T-helper 22 cell (primary cell): ENCODE results near the gene OR2F1.

Experiments
- DNase-seq: peaks from one replicate; pipeline ENCODE4 v3.0.0-alpha.2; 2020; ENCODE audit warnings: low read depth

OR2F1 gene

GRCh38 chr7:143954135-143954534, 509 bp upstream of the OR2F1 start:
- no peak for DNase-seq

DNA sequence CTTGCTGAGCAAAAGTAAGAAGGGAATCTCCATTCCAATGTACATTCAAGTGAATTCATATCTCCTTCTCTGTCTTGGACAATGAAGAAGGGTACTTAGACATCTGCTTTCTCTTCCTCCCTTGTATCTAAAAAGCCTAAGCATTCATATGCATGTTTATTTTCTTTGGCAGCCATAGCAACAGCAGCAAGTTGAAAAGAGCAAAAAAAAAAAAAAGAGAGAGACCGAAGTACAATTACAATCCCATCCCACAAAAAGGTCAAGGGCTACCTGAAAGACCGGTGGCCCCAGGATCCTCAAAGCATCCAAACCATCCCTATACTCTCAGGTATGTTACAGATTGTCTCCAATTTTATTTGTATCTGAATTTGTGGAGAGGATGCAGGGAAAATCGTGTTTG, 4.1 kb downstream of the OR2F1 start:
- DNase-seq, result no peak

- DNase-seq, result no peak
Measured at GRCh38 chr7:143960813-143961610, 6.4 kb downstream of the OR2F1 start.

DNA sequence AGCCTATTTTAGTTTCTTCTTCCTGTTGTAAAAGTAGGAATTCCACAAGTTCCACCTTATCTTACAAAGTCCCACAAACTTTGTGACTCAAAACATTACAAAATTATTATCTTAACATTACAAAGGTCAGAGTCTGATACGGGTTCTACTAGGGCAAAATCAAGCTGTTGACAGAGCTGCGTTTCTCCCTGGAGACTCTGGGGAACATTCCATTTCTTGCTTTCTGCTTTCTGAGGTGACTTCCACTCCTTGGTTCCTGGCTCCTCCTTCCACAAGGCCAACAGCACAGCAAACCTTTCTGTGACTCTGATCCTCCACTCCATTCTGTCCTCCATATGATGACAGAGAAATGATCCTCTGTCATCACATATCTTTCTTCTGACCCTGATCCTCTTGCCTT, 10.6 kb downstream of the OR2F1 start:
- no peak for DNase-seq

- DNase-seq, result no peak
Measured at GRCh38 chr7:143967398-143967797, 12.8 kb downstream of the OR2F1 start.

- no peak for DNase-seq
Measured at GRCh38 chr7:143973870-143974416, 19.3 kb downstream of the OR2F1 start.

DNA sequence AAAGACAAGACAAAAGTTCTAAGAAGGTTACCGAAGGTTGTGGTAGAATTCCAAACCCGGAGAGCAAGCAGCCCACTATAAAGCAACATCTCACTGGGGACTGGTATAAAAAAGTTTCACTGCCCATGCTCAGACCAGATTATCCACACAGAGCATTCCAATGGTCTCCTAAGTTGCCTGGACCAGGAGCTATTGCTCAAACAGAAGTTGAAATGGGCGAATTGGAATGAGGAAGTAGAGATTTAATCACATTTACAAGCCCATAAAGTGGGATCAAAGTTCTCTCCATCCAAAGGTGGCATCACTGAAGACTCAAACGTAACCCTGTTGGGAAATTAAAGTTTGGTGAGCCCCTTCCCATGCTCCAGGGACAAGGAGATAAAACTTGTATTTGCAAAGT, 19.8 kb downstream of the OR2F1 start:
- DNase-seq, result no peak

- DNase-seq, result no peak
Measured at GRCh38 chr7:143975617-143976016, 21.0 kb downstream of the OR2F1 start.

- DNase-seq, result no peak
Measured at GRCh38 chr7:143978585-143978984, 23.9 kb downstream of the OR2F1 start.

DNA sequence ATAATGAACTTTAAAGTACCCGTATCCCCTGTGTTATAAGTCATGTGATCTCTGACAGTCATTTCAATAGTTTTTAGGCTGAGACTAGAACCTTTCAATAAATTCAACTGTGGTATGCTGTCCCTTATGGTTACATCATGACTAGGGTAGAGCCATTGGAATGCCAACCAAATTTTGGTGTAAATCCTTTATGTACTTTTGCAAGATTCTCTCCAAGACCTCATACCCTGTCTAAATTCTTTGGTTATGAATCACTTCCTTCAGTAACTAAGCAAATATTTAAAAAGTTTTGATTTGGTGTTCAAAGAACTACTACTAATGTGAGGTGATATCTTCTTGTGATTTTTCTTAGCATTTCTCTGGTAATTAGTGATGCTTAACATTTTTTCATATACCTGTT, 24.7 kb downstream of the OR2F1 start:
- no peak for DNase-seq

GRCh38 chr7:143979998-143980397, 25.4 kb downstream of the OR2F1 start:
- DNase-seq, result no peak

DNA sequence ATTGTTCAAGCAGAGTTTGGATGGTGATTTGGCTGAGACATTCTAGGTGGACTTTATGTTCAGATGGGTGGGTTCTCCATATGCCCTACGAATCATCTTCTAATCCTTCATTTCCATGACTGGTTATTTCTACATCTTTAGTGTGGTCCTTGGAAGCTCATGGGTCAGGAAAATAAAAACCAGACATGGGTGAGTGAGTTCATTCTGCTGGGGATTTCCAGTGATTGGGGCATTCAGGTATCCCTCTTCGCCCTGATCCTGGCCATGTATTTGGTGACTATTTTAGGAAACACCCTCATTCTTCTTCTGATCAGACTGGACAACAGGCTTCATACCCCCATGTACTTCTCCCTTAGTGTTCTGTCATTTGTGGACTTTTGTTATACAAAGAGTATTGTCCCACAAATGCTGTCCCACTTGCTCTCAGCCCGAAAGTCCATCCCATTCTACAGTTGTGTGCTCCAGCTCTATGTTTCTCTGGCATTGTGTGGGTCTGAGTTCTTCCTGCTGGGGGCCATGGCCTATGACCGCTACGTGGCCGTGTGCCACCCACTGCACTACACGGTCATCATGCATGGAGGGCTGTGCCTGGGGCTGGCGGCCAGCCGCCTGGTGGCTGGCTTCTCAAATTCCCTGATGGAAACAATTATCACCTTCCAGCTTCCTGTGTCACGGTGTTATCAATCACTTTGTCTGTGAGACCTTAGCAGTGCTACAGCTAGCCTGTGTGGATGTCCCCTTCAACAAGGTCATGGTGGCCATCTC, 26.3 kb downstream of the OR2F1 start:
- DNase-seq, result no peak

DNA sequence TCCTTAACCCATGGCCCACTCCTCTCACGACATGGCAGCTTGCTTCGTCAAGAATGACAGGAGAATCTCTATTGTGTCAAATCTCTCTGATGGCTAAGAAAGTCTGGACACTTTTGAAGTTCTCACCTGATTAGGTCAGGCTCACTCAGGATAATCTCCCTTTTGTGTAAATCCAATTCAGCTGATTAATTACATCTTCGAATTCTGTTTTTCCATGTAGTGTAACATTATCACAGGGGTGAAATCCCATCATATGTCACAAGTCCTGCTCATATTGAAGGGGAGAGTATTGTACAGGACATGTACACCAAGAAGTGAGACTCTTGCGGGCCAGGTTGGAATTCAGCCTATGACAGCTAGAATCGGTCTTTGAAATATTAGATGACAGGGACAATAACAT, 29.3 kb downstream of the OR2F1 start:
- DNase-seq, result no peak

DNA sequence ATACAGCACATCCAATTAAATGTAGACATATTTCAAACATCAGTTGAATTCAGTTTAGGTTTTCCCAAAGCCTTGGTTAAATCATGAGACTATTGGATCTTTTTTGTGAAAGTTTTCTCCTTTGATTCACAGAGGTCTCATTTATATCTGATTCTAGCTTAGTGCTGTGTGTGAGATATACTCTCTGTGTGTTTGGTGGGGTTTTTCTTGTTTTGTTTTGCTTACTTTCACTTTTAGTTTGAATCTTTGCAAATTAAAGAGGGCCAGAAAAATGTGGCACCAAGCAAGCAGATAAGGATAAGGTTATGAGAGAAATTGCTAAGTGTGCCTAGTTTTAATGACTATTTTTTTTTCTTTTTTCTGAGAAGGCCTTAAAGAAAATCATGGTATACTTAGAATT, 32.9 kb downstream of the OR2F1 start:
- DNase-seq, result no peak

- DNase-seq, result no peak
Measured at GRCh38 chr7:143988976-143989745, 34.5 kb downstream of the OR2F1 start.

- no peak for DNase-seq
Measured at GRCh38 chr7:143992670-143993069, 38.0 kb downstream of the OR2F1 start.

DNA sequence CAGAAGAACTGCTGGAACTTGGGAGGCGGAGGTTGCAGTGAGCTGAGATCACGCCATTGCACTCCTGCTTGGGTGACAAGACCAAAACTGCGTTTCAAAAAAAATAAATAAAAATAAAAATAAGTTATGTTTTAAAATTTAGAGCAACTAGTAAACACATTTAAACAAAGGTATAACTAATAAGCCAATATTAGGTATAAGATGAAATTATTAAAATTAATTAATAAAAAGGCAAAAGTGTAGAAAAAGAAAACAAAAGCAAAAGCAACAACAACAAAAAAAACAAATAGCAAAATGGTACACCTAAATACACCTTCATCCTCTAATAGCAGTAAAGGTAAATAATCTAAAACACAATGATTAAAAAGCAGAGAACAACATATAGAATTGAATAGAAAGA, 39.3 kb downstream of the OR2F1 start:
- no peak for DNase-seq

DNA sequence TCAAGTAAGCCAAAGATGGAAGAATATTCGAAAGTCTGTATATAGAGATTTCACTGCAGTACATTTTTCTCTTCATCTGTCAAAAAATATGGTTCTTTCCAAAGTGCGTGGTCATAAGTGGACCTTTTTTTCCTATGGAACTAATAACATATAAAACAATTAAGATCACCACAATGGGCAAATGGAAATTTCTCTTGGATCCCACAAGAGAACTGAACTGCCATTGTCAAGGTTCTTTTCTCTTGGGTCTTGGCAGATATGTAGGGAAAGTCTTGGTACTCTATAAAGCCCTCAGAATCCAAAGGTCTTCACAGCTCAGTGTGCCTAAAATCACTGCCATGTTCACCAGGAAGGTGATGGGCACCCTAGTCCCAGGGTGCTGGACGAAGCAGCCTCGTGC, 45.4 kb downstream of the OR2F1 start, which contains the start of gene OR6B1:
OR6B1 (plus strand) TSS at position 301 of the 400 bp plus-strand sequence. CDS start 3,677 bp downstream, outside the sequence.
- no peak for DNase-seq

DNA sequence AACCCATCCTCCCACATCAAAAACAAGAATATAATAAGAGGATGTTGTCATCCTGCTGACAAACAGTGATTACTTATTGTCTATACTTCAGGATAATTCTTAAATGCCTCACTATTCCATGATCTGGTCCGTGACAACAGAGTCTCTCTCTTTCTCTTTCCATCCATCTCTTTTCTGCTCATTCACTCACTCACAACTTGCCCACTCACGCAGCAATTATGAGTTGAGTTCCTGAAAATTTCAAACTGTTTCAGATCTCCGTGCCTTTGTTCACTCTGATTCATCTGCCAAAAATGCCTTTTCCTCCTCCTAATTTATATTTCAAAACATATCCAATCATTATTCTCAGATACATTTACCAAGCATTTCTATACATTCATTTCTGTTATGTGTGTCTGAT, 46.9 kb downstream of the OR2F1 start:
- no peak for DNase-seq

DNA sequence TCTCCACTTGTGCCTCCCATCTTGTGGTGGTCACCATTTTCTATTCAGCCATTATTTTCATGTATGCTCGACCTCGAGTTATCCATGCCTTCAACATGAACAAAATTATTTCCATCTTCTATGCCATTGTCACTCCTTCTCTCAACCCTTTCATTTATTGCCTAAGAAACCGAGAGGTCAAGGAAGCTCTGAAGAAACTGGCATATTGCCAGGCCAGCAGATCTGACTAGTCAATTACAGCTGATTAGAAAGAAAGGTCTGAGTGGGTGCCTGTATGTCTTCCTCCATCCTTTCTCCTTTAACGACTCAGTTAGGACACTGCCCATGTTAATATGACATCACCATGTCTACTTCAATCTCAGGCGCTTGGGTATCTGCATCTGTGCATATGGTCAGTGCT, 50.1 kb downstream of the OR2F1 start:
- no peak for DNase-seq

DNA sequence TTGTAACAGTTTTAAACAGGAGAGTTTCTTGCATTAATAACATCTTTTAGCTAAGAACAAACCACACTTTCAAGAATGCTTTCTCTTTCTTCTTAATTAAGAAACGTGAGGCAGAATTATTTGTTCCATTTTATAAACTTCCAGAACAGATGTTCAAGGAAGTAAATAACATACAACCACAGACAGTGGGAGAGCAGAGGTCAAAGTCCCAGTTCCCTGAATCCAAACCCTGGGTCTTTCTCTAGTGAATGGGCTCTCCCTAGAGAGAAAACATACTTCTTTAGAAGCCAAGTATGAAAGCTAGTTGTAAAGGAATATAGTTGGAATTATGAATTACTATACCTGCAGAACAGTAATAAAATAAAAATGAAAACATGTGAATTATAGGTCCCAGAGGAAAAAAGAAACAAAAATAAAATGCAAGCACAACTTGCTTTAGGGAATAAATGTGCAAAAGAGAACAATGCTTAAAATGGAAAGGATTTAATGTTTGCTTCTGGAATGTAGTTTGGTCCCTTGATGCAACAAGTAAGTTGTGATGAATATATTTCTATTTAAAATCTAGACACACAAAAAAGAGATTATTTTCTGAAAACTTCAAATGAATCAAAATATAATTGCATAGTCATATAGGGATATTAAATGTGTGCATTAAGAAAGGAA, 51.5 kb downstream of the OR2F1 start:
- DNase-seq, result no peak

DNA sequence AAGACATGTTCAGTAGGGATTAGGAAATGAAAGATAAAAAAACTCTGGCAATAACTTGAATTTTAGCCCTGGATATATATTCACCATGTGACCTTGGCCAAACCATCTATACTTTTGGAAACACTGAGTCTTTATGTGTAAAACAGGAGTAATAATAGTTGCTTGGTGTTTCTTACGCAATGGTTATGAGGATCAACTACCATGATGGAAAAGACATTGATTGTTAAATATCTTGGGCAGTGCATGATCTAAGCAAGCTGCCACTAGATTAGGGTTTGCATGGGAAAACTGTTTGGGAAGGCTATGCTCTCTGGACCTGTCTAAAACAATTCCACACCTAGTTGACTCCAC, 52.0 kb downstream of the OR2F1 start:
- no peak for DNase-seq
